ENCODE data around the gene WRAP73.
A peak's percentile ranks its signal among the peaks of the same experiment; 100 is the strongest.

Gene WRAP73, protein sequence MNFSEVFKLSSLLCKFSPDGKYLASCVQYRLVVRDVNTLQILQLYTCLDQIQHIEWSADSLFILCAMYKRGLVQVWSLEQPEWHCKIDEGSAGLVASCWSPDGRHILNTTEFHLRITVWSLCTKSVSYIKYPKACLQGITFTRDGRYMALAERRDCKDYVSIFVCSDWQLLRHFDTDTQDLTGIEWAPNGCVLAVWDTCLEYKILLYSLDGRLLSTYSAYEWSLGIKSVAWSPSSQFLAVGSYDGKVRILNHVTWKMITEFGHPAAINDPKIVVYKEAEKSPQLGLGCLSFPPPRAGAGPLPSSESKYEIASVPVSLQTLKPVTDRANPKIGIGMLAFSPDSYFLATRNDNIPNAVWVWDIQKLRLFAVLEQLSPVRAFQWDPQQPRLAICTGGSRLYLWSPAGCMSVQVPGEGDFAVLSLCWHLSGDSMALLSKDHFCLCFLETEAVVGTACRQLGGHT

DNA sequence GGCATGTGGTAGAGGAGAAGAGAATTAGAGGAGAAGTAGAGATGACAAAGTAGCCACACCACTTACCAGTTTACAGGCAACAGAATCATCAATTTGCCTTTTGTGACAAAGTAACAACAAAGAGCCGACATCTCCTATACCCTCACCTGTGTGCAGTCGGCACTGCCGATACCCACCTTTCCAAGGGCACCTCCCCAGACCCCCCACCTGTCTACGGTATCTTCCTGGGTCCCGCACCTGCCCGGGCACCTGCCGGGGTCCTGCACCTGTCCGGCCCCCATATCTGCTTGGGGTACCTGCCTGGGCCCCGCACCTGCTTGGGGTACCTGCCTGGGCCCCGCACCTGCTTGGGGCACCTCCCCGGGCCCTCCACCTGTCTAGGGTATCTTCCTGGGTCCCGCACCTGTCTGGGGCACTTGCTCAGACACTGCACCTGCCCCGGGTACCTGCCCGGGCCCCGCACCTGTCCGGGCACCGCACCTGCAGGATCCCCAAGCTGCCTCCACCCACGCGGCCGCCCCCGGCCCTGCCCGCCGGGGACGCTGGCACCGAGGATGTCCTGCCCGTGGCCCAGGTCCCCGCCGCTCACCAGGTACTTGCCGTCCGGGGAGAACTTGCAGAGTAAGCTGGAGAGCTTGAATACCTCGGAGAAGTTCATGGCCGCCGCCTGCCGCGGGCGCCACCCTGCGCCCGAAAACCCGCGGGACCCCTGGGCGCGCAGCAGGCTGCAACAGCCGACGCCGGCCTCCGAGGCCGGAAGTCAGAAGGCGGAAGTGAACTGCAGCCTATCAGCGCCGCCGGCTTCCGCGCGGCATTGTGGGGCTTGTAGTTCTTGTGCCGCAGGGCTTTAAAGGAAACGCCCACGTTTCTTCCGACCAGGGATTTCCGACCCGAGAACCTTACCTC is at the start of gene WRAP73:
WRAP73 (minus strand) TSS at position 762 of the 906 bp plus-strand sequence; CDS start at position 658, 104 bp downstream.
- FAIRE-seq, result peak; percentile 27

DNA sequence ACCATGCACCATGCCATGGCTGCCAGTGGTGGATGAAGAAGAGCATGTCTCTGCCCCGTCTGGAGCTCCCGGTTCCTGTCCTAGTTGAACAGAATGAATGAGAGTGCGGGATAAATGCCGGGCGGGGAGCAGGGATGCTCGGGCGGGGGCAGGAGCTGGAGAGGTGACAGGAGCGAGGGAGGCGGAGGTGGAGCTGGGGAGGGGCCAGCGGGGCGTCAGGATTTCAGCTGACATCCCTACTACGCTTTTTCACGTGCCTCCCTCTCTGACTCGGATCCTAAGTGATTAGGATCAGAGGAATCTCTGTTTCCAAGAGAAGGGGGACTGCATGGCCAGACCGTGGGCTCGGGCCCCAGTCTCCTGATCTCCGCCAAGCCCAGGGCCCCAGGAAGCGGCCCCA is 49.7 kb upstream of the WRAP73 start:
- FAIRE-seq, result no peak

DNA sequence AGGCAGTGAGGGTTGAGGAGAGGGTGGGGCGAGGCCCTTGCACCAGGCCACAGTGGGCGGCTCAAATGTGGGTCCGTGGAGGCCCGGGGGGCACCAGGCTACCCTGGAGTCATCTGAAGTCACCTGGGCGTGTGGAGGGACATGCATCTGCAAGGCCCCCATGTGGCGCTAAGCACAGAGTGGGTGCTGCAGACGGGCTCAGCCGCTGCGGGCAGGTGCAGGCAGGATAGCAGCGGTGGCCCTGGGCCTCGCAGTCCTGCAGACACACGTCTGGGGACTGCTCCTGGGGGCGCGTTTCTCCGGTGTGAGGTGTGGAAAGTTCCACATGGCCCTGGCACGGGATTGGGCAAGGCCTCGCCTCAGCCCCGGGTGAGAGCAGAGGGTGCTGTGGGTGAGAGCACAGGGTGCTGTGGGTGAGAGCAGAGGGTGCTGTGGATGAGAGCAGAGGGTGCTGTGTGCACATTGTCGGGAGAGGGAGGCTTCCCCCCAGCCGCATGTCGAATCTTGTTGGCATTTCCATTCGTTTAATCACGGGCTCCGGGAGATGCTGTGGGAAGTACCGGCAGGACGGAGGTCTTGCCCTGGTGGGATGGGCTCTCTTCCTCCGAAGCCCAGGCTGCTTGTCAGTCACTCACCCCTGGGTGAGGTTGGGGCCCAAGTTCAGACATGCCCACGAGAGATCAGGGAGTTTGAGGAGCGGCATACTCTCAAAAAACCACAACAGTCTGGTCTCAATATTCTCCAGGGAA is 48.9 kb upstream of the WRAP73 start:
- no peak for FAIRE-seq

DNA sequence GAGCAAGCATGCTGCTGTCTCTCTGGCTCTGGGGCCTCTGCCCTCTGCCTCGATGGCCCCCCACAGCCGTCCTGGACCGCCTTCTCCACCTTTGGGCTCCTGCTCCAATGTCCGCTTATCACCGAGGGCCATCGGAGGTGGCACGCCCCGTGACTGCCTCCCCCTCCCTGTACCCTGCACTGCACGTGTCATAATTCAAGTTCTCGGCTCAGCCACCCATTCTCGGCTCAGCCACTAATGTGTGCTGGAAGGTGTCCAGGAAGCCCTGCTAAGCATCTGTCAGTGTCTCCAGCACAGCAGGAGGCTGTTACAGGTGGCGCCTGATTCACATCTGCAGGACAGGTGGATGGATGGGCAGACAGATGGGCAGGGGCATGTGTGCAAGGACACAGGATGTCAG is 47.9 kb upstream of the WRAP73 start:
- FAIRE-seq, result no peak

DNA sequence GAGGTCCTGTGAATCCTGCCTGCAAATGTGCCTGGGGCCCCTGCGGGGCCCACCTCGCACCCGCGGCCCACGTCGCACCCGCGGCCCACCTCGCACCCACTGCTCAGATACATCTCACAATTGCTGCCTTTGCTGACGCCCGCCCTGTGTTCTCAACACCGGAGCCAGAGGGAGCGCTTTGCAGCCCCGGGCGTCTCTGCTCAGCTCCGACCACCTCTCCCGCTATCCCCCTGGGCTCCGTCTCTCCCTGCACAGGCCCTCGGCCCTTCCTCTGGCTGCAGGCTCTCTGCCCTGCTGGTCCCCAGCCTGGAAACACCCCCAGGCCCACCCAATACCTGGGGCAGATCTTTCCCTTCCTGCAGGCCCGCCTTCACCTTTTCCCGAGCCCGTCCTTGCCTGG is 47.2 kb upstream of the WRAP73 start:
- no peak for FAIRE-seq

DNA sequence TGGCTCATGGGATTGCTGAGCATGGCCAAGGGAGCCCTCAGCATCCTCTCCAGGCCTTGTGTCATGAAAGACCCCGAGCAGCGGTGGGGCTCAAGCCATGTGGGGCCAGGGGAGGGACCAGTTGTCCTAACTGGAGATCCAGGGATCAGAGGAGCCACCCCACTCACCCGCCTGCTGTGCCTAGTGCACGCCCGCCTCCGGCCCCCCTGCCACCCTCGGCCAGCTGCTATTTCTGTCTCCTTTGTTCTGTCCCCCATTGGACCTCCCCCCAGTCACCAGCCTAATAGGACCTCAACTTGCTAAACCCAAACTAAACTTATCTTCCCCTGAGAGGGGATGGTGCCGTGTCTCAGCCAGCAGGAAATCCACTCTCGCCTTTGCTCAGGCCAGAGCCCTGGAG is 46.8 kb upstream of the WRAP73 start:
- FAIRE-seq, result no peak

DNA sequence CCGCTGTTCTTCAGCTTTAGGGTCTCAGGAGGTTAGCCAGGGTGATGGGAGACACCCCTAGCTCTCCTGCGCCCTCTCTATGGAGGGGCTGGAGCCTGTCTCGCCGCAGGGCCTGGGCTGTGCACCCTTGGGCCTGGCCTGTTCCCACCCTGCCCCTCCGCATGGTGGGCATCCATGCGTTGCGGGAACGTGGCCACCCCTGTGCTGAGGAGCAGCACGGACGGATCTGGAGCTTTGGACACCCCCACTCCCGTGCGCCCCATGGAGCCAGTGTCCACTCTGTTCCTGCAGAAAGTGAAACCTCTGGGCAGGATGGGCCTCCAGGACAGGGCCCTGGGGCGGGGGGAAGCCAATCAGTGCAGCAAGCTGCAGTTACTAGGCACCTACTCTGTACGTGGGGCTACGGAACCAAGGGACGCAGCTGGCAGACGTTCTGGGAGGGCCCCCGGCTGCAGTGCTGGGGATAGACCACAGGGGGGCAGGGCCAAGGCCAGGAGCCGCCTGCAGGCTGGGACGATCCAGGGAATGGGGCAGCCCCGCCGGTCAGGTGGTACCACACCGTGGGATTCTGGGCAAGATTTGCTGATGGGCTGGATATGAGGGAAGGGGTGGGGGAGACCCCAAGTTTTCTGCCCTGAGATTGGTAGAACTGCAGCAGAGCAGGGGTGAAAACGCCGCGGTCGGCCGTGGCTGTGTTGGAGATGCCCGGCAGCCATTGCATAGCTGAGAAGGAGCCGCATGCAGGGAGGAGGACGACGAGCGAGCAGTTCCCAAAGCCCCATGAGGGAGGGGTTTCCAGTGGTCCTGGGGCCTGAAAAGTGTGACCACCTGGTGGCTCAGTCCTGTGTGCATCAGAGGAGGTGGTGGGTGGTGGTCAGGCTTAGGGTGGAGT is 45.7 kb upstream of the WRAP73 start:
- no peak for FAIRE-seq

DNA sequence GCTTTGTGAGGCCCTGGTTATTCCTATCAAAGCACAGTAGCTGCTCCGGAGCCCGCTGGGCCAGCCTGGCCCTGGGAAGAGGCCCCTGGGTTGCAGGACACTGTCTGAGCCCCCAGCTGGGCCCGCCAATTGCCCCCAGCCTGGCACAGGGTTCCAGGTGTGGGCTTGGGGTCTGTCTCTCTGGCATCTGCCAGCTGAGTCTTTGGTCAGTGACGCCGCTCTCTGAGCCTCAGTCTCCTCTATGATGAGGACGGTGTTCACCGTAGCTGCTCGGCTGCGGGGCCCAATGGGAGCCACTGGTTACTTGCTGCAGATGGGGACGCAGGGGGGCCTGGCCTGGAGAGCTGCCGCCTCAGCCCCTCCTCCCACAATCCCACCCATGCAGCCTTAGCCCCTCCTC is 43.4 kb upstream of the WRAP73 start:
- no peak for FAIRE-seq

DNA sequence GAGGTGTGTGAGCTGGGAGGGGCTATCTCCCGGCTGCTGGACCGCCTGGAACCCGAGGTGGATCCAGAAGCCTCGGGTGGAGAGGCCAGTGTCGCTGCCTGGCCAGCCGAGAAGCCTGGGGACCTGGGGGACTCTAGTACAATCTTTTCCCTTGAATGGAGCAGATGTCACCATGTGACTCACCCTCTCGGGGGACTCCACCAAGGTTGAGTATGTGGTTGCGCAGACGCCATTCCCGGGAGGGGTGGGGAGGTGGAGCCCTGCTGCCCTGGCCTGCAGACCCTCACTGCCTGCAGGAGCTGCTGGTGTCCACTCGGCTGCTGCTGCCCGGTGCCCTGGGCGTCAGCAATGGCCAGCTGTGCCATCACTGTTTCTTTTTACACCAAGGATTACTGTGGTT is 42.7 kb upstream of the WRAP73 start:
- FAIRE-seq, result no peak

DNA sequence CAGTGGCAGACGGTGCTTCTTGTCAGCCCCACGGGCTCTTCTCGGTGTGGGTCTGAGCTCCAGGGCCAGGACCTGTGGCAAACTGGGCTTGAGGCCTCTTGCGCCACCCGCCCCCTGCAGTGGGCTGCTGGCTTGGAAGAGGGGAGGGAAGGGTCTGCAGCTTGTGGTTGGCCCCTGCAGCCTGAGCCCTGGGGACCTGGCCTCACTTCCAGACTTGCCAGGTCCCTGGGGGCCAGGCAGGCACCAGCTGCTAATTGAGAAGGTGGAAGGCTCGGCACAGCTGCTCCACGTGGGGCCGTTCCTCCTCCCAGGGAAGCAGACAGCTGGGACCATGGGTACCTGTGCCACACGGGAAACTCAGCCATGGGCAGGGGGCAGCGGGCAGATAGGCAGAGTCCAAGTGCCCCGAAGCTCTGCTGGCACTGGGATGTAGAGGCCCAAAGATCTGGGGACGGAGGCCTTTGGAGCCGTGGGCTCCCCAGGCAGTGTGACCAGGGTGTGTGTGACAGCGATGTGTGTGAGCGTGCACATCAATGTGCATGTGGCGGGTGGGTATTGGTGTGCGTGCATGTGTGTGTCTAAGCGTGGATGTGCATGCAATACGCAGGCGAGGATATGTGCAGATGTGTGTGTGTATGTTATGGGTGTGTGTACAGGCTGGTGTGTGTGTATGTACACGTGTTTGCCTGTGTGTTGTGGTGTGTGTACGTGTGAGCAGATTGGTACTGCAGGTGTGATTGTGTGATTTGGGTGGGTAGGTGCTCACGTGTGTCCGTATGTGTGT is 41.7 kb upstream of the WRAP73 start:
- no peak for FAIRE-seq

DNA sequence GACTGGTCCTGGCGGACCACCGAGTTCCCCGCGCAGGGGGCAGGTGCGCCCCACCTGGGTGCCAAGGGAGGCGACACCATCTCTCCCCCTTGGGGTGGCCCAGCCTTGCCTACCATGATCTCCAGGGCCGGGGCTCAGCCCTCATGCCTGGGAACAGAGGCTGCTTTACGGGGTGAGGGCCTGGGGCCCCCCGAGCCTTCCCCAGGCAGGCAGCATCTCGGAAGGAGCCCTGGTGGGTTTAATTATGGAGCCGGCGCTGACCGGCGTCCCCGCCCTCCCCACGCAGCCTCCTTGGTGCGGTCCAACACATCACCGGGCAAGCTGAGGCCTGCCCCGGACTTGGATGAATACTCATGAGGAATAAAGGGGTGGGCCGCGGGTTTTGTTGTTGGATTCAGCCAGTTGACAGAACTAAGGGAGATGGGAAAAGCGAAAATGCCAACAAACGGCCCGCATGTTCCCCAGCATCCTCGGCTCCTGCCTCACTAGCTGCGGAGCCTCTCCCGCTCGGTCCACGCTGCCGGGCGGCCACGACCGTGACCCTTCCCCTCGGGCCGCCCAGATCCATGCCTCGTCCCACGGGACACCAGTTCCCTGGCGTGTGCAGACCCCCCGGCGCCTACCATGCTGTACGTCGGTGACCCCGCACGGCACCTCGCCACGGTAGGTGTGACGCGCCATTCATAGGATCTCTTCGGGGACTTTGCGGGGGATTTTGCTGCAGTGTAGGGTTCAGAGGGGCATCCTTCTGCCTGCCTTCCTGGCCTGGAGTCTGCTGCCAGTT is 40.6 kb upstream of the WRAP73 start:
- no peak for FAIRE-seq

DNA sequence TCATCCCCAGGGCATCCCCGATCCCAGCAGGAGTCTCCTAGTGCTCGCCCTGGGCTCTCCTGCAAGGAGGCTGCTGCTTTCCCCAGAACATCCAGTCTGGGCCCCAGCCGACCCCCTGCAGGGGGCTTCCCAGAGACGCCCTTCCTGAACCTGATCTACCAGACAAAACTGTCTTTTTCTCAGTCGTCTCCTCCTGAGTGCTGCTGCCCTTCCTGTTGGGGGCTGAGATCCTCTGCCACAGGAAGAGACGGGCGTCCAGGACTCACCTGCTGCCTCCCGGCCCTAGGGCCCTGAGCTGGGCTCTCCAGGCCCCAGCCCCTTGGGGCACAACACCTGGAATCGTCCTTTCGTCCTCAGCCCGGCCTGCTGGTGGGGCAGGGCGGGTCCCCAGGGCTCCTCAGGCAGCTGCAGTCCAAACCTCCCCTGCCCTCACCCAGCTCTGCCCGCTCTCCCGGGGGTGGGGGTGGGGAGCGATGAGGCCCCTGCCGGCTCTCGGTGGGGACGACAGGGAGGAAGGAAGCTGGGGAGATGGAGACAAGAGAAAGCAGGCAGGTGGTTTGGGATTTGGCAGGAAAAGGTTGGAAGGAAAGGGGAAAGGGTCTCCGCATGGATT is 39.3 kb upstream of the WRAP73 start:
- FAIRE-seq, result no peak

DNA sequence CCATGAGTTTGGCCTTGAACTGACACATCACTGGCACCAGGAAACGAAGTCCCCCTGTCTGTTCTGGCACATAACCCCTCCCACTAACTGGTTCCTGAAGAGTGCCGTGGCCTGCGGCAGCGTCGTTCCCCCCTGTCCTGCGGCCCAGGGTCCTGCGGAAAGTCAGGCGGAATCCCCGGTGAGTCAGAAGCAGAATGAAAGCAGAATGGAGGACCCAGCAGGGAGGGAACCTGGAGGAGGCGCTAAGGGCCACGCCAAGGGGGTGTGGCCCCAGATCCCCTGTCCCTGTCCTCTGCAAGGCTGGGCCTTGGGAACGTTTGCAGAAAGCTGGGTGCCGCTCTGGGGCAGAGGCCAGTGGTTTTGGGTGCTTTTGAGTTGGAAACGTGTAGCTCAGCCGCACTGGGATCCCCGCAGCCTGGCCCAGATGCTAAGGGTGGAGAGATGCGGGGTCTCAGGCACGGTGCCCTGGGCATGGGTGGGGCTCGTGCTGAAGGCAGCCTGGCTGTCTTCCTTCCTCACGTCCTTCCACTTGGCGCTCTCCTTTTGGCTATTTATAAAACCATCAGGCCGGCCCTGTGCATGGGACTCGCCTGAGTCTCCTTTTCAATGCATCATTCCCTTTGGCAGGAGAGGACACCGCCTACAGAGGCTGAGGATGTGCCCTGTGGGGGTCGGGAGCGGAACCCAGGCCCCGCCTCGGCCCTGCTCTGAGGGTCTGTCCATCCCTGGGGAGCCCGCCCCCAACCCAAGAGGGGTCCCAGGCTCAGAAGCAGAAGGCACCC is 38.6 kb upstream of the WRAP73 start:
- FAIRE-seq, result no peak

DNA sequence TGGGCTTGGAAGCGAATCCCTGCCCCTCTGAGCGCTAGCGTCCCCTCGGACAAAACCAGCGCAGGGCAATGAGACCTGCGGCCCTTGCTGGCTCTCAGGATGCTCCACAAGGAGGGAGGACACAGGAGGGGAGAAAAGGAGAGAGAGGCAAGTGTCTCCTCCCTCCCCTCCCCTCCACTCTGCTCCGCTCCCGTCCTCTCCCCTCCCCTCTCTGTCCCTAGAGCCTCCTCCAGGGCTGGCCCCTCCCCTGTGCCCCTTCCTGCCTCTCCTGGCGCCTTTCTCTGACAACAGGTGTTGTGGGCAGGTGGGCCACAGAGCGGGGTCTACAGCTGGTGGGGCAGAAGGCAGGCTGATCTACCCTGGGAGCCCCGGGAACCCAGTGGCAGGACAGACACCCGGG is 37.6 kb upstream of the WRAP73 start:
- no peak for FAIRE-seq

DNA sequence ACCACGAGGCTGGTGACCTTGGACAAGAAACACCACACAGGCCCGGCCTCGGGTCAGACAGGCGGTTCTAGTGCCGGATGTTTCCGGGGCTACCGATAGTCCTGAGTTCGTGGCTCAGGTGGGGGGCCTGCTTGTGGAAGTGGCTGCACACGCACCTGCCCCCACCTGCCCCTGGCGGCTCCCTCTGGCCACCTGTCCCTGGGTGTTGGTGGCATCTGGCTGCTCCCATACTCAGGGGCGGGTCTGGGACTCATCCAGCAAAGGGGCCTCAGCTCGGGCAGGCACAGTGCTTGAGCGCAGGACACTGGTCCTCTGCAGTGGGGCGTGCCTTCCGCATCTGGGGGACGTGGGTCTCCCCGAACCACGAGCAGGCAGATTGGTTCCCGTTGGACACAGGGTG is 36.0 kb upstream of the WRAP73 start:
- FAIRE-seq, result no peak

DNA sequence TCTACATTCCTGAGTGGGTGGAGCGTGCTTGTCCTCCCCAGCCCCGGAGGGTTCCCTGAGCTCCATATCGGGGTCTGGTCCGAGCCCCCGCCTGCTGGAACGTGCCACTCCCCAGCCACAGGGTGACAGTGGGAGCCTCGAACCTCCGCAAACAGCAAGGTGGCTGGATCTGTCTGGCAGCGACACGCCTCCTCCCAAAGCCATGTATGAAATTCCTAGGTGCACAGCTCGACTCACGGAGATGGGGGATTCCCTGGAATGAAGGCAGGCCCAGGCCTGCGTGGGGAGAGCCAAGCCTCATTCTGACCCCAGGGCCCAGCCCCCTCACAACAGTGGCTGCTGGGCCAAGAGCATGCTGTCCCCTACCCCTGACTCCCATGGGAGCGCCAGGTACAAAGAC is 35.3 kb upstream of the WRAP73 start:
- FAIRE-seq, result no peak

DNA sequence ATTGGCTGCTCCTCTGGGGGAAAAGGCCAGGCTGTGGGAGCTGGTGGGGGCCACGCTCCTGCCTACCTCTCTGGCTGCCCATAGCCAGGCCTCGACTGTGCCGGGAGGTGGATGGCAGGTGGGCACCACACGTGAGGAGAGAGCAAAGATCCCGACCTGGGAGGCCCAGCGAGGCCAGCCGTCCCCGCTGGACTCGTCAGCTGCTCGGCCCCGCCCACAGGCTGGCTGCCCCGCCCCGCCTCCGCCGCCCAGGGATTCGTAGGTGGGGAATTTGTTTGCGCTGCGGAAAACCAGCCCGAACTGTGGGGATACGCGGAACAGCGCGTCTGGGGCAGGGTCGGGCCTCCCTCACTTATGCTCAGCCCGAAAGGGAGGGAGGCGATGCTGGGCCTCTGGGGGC is 34.1 kb upstream of the WRAP73 start:
- no peak for FAIRE-seq

DNA sequence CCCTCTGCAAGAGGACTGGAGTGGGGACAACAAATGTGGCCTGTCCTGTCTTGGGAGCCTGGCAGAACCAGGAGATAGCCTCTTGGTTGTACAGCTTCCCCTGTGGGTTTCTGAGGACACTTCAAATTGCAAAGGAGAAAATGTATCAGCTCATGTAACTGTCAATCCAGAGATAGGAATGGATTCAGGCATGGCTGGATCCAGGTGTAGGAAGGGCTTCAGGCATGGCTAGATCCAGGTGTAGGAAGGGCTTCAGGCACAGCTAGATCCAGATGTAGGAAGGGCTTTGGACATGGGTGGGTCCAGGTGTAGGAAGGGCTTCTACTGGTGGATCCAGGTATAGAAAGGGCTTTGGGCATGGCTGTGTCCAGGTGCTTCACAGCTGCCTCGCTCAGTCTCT is 33.3 kb upstream of the WRAP73 start:
- FAIRE-seq, result no peak

Measured in A204.1 (cell line).